Loucy (cell line): ENCODE data around the gene NECAB3.

Experiments used
- H2AFZ ChIP-seq: fragments of 200-600 bp; sonication (generic); 2 replicates; pipeline ENCODE4 v1.6.0; 2016; ENCODE audit warnings: antibody characterized with exemption, mild to moderate bottlenecking, low read length, moderate library complexity
- H3F3A ChIP-seq: fragments of 200-600 bp; 2 replicates; pipeline ENCODE4 v1.6.0; 2016; ENCODE audit warnings: antibody characterized with exemption, low read depth, mild to moderate bottlenecking
- H3K27me3 ChIP-seq: fragments of 200-600 bp; sonication (generic); 2 replicates; pipeline ENCODE4 v1.6.1; 2014; ENCODE audit warnings: low read length, mild to moderate bottlenecking; ENCODE audit not compliant: insufficient read depth, poor library complexity, severe bottlenecking
- H3K36me3 ChIP-seq: fragments of 200-600 bp; sonication (generic); 2 replicates; pipeline ENCODE4 v1.6.1; 2016; ENCODE audit warnings: low read length; ENCODE audit not compliant: insufficient read depth
- H3K4me1 ChIP-seq: fragments of 200-600 bp; sonication (generic); 2 replicates; pipeline ENCODE4 v1.5.1; 2014; ENCODE audit warnings: low read length, mild to moderate bottlenecking; ENCODE audit not compliant: insufficient read depth, poor library complexity, severe bottlenecking
- H3K4me2 ChIP-seq: fragments of 200-600 bp; sonication (generic); 2 replicates; pipeline ENCODE4 v1.6.0; 2014; ENCODE audit warnings: antibody characterized with exemption, low read length, low read depth, mild to moderate bottlenecking; ENCODE audit not compliant: poor library complexity, severe bottlenecking
- H3K4me3 ChIP-seq: fragments of 200-600 bp; sonication (generic); 2 replicates; pipeline ENCODE4 v1.5.1; 2014; ENCODE audit warnings: low read length, mild to moderate bottlenecking, mixed read lengths; ENCODE audit not compliant: poor library complexity, severe bottlenecking
- H3K79me2 ChIP-seq: fragments of 200-600 bp; sonication (generic); 2 replicates; pipeline ENCODE4 v1.6.1; 2014; ENCODE audit warnings: low read length; ENCODE audit not compliant: insufficient read depth
- H3K9ac ChIP-seq: fragments of 200-600 bp; sonication (generic); 2 replicates; pipeline ENCODE4 v1.6.0; 2014; ENCODE audit warnings: mild to moderate bottlenecking, low read depth, low read length, moderate library complexity; ENCODE audit not compliant: poor library complexity, severe bottlenecking
- H3K9me2 ChIP-seq: fragments of 200-600 bp; sonication (generic); replicated peaks from 2 replicates; pipeline ENCODE4 v1.6.1; 2016; ENCODE audit warnings: low read depth, low read length, mixed read lengths
- H3K9me3 ChIP-seq: fragments of 200-600 bp; sonication (generic); 2 replicates; pipeline ENCODE4 v1.6.1; 2014; ENCODE audit warnings: mild to moderate bottlenecking, antibody characterized with exemption, low read length, low read depth; ENCODE audit not compliant: insufficient read depth
- H4K20me1 ChIP-seq: fragments of 200-600 bp; sonication (generic); 2 replicates; pipeline ENCODE4 v1.6.0; 2014; ENCODE audit warnings: antibody characterized with exemption, low read length, mild to moderate bottlenecking; ENCODE audit not compliant: insufficient read depth, poor library complexity, severe bottlenecking
- EZH2phosphoT487 ChIP-seq: fragments of 200-600 bp; IDR thresholded peaks from 2 replicates; pipeline ENCODE4 v1.6.1; 2018; ENCODE audit warnings: antibody characterized with exemption, mild to moderate bottlenecking, moderate library complexity, borderline replicate concordance
- TF ChIP-seq, protein P1 (sequence below): fragments of 200-600 bp; sonication (generic); conservative IDR thresholded peaks from 2 replicates; pipeline ENCODE4 v1.5.1; 2014; ENCODE audit warnings: mild to moderate bottlenecking, antibody characterized with exemption, low read length

The NECAB3 gene

DNA sequence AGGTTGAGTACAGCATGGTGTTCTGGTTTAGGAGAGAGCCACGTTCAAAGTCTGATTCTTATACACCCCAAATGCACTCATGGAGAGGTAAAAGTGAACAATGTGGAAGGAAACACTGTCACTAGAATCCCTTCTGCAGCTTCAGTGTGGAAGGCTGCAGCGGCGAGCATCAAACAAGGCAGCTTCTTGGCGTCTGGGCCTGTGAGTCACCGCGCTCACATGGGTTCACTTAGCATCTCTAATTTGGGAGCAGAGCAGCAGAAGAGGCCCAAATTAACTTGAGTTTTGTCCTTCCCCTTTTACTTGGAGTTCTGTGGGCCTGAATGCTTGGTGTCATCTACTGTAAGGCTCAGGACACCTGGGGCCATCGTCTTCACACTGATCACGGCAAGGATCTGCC, 22.9 kb upstream of the NECAB3 start:
- H2AFZ ChIP-seq = no peak overlapping the region
- no peaks in the 10 kb centered on the region for H3K9me2 ChIP-seq
- no peak for TF ChIP-seq EZH2phosphoT487
- TF ChIP-seq, protein P1, sequence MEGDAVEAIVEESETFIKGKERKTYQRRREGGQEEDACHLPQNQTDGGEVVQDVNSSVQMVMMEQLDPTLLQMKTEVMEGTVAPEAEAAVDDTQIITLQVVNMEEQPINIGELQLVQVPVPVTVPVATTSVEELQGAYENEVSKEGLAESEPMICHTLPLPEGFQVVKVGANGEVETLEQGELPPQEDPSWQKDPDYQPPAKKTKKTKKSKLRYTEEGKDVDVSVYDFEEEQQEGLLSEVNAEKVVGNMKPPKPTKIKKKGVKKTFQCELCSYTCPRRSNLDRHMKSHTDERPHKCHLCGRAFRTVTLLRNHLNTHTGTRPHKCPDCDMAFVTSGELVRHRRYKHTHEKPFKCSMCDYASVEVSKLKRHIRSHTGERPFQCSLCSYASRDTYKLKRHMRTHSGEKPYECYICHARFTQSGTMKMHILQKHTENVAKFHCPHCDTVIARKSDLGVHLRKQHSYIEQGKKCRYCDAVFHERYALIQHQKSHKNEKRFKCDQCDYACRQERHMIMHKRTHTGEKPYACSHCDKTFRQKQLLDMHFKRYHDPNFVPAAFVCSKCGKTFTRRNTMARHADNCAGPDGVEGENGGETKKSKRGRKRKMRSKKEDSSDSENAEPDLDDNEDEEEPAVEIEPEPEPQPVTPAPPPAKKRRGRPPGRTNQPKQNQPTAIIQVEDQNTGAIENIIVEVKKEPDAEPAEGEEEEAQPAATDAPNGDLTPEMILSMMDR = no peak
- H3K4me2 ChIP-seq = no peak overlapping the region
- H3K79me2 ChIP-seq = no peaks in the 10 kb centered on the region
- no peaks in the 10 kb centered on the region for H3K36me3 ChIP-seq
- no peak overlapping the region for H3K9ac ChIP-seq
- no peaks in the 10 kb centered on the region for H3K4me1 ChIP-seq
- no peaks in the 10 kb centered on the region for H3K9me3 ChIP-seq
- no peaks in the 10 kb centered on the region for H4K20me1 ChIP-seq
- H3K4me3 ChIP-seq = no peak overlapping the region
- no peaks in the 10 kb centered on the region for H3F3A ChIP-seq
- H3K27me3 ChIP-seq = no peaks in the 10 kb centered on the region

DNA sequence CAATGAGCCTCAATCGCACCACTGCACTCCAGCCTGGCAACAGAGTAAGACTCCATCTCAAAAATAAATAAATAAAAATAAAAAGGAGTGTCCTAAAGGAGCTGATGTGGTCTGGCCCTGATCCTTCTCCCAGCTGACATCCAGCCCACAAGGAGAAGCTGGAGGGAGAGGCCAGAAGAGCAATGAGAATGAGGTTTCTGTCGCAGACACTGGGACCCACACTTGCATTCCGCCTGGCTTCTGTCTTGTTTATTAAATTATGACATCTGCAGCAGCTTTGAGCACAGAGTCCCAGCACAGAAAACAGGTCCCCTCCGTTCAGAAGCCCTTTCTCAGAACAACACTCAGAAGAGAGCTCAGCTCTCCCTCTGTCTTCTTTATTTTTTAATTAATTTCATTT, 22.2 kb upstream of the NECAB3 start:
- Histone ChIP-seq H3K4me1 (no peaks in the 10 kb centered on the region), H3F3A (no peaks in the 10 kb centered on the region), H3K4me2 (no peak overlapping the region), H3K36me3 (no peaks in the 10 kb centered on the region), H2AFZ (no peak overlapping the region), H3K9me3 (no peaks in the 10 kb centered on the region), H3K79me2 (no peaks in the 10 kb centered on the region), H3K27me3 (no peaks in the 10 kb centered on the region), H3K9me2 (no peaks in the 10 kb centered on the region), H4K20me1 (no peaks in the 10 kb centered on the region), H3K9ac (no peak overlapping the region), H3K4me3 (no peak overlapping the region)
- no peak for TF ChIP-seq EZH2phosphoT487
- TF ChIP-seq, protein P1 = no peak

DNA sequence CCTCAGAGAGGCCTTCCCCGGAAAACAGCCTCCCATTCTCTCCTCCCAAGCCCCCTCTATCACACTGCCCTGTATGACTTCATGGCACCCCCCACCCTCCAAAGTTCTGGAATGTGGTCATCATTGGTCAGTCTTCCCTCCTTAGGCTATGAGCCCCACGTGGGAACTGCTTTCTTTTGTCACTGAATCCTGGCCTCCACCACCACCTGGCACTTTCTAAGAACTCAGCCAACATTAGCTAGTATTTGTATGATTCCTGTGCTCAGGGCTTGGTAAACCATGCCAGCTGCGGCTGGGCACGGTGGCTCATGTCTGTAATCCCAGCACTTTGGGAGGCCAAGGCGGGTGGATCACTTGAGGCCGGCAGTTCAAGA, 20.4 kb upstream of the NECAB3 start:
- Histone ChIP-seq H4K20me1 (no peaks in the 10 kb centered on the region), H3K9me2 (no peaks in the 10 kb centered on the region), H3F3A (peaks cover 7% of the 10 kb centered on the region; the same call in 1 of the 2 replicates), H3K36me3 (no peaks in the 10 kb centered on the region), H3K4me2 (no peak overlapping the region), H3K4me1 (peaks cover 6% of the 10 kb centered on the region), H3K4me3 (no peak overlapping the region), H3K9me3 (no peaks in the 10 kb centered on the region), H3K79me2 (no peaks in the 10 kb centered on the region), H2AFZ (no peak overlapping the region), H3K27me3 (no peaks in the 10 kb centered on the region), H3K9ac (no peak overlapping the region)
- TF ChIP-seq EZH2phosphoT487 = no peak
- TF ChIP-seq, protein P1 = no peak
